Lower leg skin (tissue), 4 donors: ENCODE measurements around the gene ARHGAP27. TPM values are rescaled to one million over a fixed set of nuclear protein-coding genes. Genes with fewer than 3 reads are reported as not detected.

ENCODE experiments used
- DNase-seq, 2 donors: peaks; one replicate each; pipeline ENCODE4 v3.0.0-alpha.2; 2019; ENCODE audit warnings: low spot score in 2 of 2
- H3K4me3 ChIP-seq: fragments of 200-600 bp; sonication (generic); 2 replicates; pipeline ENCODE4 v1.5.1; 2017; ENCODE audit warnings: mild to moderate bottlenecking, low read depth; ENCODE audit not compliant: poor library complexity, severe bottlenecking
- POLR2A ChIP-seq, 2 donors: fragments of 450-650 bp; IDR thresholded peaks; one replicate each; pipeline ENCODE4 v1.6.1; 2016 to 2017; ENCODE audit warnings: antibody characterized with exemption in 2 of 2, mild to moderate bottlenecking in 1 of 2, moderate library complexity in 1 of 2
- WGBS, 2 donors: methylation state at CpG; one replicate each; pipeline ENCODE4 v1.1.5; 2018; 5-methylcytosine and 5-hydroxymethylcytosine counted together
- intact Hi-C: fragments of 100-400 bp; cut with DNase I; formaldehyde crosslinking; loops from one replicate; pipeline ENCODE4 v1.15.0; 2023; ENCODE audit warnings: low total_unique reads
- total RNA-seq, 4 donors: library from RNA; depleted of rRNA; stranded (reverse); fragments of >200 nt; gene quantifications; one replicate each; pipeline ENCODE4 v1.1.0, GENCODE V29; 2016
- TF ChIP-seq, protein P1 (sequence below), 3 donors: fragments of 450-650 bp; IDR thresholded peaks; one replicate each; pipeline ENCODE4 v1.5.1; 2016; ENCODE audit warnings: antibody characterized with exemption in 3 of 3, mild to moderate bottlenecking in 3 of 3, moderate library complexity in 2 of 3

ARHGAP27 gene
- total RNA-seq, 4 donors from 2014 or later = 58.5 to 84.4 (median 68.2) TPM

DNA sequence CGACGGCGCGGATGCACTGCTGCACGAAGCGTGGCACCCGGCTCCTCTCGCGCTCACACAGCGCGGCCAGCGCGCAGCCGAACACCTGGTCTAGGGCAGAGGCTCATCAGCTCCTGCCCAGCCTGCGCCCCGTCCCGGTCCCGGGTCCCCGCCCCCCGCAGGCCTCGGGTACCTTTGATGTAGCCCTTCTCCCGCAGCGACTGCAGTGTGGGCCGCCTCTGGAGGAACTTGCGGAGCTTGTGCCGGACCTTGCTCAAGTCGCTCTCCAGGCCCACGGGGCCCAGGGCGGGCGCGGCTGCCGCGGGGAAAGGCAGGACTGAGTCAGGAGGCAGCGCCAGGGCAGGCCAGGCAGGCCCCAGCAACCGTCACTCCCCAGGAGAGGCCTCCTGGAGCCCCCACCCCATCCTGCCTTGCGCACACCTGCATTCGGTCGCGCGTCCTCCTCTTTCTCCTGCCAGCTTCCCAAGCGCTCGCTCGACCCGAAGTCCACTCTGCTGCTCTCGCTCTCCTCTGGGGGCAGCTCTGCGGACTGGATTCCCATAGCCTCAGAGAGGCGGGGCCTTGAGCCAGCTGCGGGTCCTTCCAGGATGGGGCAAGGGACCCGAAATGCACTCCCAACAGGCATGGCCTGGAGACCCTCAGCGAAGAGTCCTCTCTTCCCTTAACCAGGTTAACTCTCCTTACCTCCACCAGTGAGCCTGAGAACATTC, 36.0 kb downstream of the ARHGAP27 start:
- TF ChIP-seq, protein P1, sequence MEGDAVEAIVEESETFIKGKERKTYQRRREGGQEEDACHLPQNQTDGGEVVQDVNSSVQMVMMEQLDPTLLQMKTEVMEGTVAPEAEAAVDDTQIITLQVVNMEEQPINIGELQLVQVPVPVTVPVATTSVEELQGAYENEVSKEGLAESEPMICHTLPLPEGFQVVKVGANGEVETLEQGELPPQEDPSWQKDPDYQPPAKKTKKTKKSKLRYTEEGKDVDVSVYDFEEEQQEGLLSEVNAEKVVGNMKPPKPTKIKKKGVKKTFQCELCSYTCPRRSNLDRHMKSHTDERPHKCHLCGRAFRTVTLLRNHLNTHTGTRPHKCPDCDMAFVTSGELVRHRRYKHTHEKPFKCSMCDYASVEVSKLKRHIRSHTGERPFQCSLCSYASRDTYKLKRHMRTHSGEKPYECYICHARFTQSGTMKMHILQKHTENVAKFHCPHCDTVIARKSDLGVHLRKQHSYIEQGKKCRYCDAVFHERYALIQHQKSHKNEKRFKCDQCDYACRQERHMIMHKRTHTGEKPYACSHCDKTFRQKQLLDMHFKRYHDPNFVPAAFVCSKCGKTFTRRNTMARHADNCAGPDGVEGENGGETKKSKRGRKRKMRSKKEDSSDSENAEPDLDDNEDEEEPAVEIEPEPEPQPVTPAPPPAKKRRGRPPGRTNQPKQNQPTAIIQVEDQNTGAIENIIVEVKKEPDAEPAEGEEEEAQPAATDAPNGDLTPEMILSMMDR (IDR thresholded peaks at IDR 0.05) = no peak
- no peak for TF ChIP-seq POLR2A (IDR thresholded peaks at IDR 0.05)
- no peak overlapping the region for H3K4me3 ChIP-seq
- DNase-seq = no peak
- WGBS, 2 donors = 91 to 94% methylated on average over 33 to 47 of the region's 50 CpGs
- intact Hi-C loops = no loop called here

DNA sequence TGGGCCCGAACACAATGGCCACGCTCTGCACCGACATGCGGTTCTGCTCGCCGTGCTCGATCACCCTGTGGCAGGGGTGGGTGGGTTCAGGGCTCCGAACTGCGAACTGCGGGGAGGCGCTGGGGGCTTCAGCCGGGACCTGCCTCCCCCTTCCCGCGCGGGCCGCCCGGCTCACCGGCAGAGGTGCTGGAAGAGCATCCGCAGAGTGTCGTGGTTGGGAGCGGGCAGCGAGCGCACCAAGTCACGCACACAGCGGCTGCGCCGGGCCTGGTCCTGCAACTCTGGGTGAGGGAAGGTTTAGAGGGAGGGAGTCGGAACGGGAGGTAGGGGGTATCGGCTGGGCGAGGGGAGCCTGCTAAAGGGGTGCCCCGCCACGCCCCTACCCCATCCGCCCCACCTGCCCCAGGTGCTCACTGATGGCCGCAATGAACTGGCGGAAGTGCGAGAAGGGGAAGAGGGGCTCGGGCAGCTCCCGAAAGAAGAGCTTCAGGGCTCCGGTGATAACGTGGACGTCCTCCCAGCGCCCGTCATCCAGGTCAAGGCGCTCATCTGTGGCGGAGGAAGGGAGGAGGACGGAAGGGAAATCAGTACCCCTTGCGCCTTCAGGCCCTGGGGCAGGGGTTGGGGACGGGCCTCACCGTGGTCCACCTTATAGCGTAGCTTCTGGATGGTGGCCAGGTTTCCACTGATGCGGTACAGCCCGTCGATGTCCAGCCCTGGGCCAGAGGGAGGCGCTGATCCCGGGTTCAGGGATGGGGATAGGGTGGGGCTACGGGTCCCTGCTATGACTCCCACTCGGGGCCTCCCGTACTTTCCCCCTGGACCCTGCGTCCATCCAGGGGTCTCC, 36.9 kb downstream of the ARHGAP27 start:
- TF ChIP-seq POLR2A (IDR thresholded peaks at IDR 0.05) = no peak
- TF ChIP-seq, protein P1 (IDR thresholded peaks at IDR 0.05) = no peak
- DNase-seq = no peak
- intact Hi-C loops = no loop called here
- WGBS, 2 donors = 76 to 85% methylated on average over 42 to 53 of the region's 60 CpGs
- no peak overlapping the region for H3K4me3 ChIP-seq

DNA sequence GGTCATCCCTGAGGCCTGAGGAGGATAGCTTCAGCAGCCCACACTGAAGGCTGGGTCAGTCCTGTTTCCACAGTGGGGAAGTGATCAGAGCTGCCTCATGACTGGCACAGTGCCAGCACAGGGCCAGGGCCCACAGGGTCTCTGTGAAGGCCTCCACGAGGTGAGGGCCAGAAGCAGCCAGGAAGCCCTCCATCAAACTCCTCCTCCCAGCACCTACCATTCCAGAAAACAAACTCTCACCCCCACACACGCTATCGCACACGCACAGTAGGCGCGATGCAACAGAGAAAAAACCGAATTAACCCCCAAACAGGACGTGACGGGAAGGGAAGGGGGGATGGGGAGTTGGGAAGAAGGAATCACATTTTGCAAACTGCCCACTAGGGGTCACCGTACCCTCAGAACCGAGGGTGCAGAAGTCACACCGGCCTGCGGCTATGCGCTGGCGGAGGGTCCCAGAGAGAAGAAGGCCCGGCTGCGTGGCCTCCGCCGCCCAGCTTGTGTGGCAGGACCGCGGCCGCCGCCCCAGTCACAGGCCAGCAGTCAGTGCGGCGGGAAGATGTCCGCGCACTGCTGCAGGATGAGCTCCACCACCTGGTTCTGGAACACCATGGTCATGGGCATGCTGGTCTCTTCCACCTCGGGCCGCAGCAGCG, 37.6 kb downstream of the ARHGAP27 start:
- TF ChIP-seq, protein P1 (IDR thresholded peaks at IDR 0.05) = peak in 1 of 3 donors; percentile 57
- no peak for TF ChIP-seq POLR2A (IDR thresholded peaks at IDR 0.05)
- intact Hi-C loops = no loop called here
- H3K4me3 ChIP-seq = no peak overlapping the region
- 28 to 33% methylated on average over 29 to 30 of the region's 30 CpGs for WGBS, 2 donors
- DNase-seq = peak in 1 of 2 donors; percentile 91

DNA sequence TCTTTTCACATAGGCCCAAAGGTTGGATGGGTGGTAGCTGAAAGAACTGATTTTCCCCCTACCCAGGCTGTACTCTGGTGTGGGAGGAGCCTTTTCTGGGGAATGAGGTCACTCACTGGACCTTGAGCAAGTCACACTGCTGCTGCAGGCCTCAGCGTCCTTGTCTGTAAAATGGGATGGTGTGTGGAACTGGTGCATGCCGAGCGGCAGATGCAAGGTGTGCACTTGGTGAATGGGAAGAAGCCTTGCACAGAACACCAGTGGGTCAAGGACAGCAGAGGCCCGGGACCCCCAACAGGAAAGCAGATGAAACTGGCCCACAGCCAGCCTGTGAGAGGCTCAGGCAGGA, 38.1 kb downstream of the ARHGAP27 start:
- no peak overlapping the region for H3K4me3 ChIP-seq
- TF ChIP-seq, protein P1 (IDR thresholded peaks at IDR 0.05) = no peak
- TF ChIP-seq POLR2A (IDR thresholded peaks at IDR 0.05) = no peak
- no peak for DNase-seq
- intact Hi-C loops = no loop called here
- WGBS, 2 donors = 78 to 89% methylated on average over 4 of the region's 4 CpGs

DNA sequence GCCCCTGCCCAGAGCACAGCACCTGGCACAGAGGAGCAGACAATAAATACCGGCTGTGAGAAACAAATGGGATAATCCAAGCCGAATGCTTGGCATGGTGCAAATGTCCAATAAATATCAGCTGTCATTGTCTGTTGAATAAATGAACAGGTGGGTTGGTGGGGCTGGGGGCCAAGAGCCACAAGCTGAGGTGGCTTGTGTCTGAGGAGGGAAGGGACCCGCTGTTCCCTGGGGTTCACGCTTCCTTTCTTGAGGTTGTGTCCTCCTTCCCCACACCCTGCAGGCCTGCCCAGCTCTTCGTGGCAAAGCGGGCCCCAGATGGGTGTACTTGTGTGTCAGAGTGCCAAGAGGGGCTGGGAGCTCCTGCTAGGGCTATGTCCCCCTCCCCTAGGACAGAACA, 38.6 kb downstream of the ARHGAP27 start:
- 80 to 81% methylated on average over 6 of the region's 6 CpGs for WGBS, 2 donors
- no peak for DNase-seq
- TF ChIP-seq, protein P1 (IDR thresholded peaks at IDR 0.05) = no peak
- TF ChIP-seq POLR2A (IDR thresholded peaks at IDR 0.05) = no peak
- H3K4me3 ChIP-seq = no peak overlapping the region
- intact Hi-C loops = no loop called here
